Transverse colon (tissue), 4 donors: ENCODE data around the gene RAB11FIP3.

ENCODE experiments used
- EP300 ChIP-seq: sonication (generic); formaldehyde crosslinking; IDR thresholded peaks from one replicate; pipeline ENCODE4 v1.6.1; 2017; ENCODE audit warnings: antibody characterized with exemption, low read depth
- POLR2A ChIP-seq: fragments of 450-650 bp; IDR thresholded peaks from one replicate; pipeline ENCODE4 v1.6.1; 2016; ENCODE audit warnings: antibody characterized with exemption, mild to moderate bottlenecking, moderate library complexity
- POLR2AphosphoS5 ChIP-seq, 3 donors: sonication (generic); formaldehyde crosslinking; IDR thresholded peaks; one replicate each; pipeline ENCODE4 v1.6.1; 2016; ENCODE audit warnings: antibody characterized with exemption in 3 of 3
- TF ChIP-seq, protein P1 (sequence below), 5 experiments: fragments of 200-600 bp in 3 of 5; fragments of 450-650 bp in 2 of 5; sonication (generic) in 3 of 5; IDR thresholded peaks; 1 replicate in 2 of 5; 2 replicates in 3 of 5; pipeline ENCODE4 v1.5.1; 2016 to 2017; ENCODE audit warnings: antibody characterized with exemption in 5 of 5, inconsistent platforms in 3 of 5, mild to moderate bottlenecking in 2 of 5, moderate library complexity in 1 of 5

DNA sequence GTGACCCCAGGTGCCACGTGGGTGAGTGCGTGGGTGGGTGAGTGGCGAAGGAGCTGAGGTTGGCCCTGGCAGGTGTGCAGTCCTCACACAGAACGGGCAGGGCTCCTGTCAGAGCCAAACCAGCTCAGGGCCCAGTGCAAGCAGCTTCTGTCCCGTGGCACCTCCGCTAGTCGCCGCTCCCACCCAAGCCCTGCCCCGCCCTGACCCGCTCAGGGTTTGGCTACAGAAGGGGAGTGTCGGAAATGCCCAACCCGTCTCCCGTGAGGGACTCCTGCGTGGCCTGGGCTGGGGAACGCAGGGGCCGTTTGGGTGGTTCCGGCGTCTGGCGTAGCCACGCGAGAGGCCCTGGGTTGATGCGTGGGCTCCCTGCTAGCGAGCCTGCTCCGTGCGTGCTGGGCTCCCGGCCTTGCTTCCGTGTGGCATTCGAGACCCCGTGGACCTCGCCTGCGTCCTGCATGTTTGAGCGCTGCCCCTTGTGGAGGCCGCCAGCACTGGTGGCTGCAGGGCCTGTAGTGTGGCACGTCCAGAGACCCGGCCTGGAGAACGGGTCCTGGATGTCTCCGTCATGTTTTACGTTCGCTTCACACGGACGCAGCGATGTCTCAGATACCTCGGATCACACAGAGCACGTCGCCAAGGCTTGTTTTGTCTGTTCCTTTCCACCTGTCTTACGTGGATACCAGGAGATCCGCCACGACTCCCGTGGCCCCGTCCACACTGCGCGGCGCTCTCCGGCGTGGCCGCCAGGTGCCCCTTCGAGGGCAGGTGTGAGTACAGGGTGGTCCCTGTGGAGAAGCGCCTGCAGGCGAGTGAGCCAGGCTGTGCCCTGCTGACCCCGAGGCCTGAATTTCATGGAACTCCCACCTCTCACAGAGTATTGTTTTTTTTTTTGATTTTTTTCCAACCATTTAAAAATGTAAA is 112.2 kb downstream of the RAB11FIP3 start:
- TF ChIP-seq, protein P1, sequence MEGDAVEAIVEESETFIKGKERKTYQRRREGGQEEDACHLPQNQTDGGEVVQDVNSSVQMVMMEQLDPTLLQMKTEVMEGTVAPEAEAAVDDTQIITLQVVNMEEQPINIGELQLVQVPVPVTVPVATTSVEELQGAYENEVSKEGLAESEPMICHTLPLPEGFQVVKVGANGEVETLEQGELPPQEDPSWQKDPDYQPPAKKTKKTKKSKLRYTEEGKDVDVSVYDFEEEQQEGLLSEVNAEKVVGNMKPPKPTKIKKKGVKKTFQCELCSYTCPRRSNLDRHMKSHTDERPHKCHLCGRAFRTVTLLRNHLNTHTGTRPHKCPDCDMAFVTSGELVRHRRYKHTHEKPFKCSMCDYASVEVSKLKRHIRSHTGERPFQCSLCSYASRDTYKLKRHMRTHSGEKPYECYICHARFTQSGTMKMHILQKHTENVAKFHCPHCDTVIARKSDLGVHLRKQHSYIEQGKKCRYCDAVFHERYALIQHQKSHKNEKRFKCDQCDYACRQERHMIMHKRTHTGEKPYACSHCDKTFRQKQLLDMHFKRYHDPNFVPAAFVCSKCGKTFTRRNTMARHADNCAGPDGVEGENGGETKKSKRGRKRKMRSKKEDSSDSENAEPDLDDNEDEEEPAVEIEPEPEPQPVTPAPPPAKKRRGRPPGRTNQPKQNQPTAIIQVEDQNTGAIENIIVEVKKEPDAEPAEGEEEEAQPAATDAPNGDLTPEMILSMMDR (IDR thresholded peaks at IDR 0.05) = no peak
- TF ChIP-seq POLR2A = no peak
- TF ChIP-seq EP300 = no peak
- no peak for TF ChIP-seq POLR2AphosphoS5 (IDR thresholded peaks at IDR 0.05)
